HG02798 (cell line): ENCODE results near the gene SULT2B1.
A peak's percentile ranks its signal among the peaks of the same experiment; 100 is the strongest.

Source experiments
- ATAC-seq: cut with Tn5 transposase; IDR thresholded peaks from one replicate; pipeline ENCODE4 v1.9.1; 2021; ENCODE audit warnings: mild to moderate bottlenecking; ENCODE audit not compliant: unreplicated experiment, poor library complexity

SULT2B1 gene

GRCh38 chr19:48616491-48617056, 64.6 kb downstream of the SULT2B1 start:
- no peak for ATAC-seq

GRCh38 chr19:48617146-48617937, 65.4 kb downstream of the SULT2B1 start:
- no peak for ATAC-seq

DNA sequence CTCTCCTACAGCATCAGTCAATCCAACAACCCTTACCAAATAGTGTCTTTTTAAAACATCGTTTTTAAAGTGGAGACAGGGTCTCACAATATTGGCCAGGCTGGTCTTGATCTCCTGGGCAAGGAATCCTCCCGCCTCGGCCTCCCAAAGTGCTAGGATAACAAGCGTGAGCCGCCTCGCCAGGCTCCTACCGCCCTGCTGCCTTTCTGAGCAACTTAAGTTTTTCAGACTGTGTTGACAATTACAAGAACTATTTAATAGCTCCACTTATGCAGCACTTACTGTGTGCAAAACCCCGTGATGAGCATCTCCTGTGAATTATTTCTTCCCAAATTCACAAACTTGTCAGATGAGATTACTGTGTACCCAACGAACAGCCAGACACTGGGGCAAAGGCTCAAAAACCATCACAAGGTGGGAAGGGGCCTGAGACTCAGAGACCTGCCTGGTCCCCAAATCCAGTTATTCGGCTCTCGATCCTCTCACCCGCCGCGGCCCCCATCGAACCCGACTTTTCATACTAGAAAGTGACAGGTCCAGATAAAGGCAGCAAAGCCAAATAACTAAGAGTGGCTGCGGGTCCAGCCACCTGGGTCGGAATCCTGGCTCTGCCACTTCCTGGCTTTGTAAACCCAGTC, 66.4 kb downstream of the SULT2B1 start:
- ATAC-seq = no peak

DNA sequence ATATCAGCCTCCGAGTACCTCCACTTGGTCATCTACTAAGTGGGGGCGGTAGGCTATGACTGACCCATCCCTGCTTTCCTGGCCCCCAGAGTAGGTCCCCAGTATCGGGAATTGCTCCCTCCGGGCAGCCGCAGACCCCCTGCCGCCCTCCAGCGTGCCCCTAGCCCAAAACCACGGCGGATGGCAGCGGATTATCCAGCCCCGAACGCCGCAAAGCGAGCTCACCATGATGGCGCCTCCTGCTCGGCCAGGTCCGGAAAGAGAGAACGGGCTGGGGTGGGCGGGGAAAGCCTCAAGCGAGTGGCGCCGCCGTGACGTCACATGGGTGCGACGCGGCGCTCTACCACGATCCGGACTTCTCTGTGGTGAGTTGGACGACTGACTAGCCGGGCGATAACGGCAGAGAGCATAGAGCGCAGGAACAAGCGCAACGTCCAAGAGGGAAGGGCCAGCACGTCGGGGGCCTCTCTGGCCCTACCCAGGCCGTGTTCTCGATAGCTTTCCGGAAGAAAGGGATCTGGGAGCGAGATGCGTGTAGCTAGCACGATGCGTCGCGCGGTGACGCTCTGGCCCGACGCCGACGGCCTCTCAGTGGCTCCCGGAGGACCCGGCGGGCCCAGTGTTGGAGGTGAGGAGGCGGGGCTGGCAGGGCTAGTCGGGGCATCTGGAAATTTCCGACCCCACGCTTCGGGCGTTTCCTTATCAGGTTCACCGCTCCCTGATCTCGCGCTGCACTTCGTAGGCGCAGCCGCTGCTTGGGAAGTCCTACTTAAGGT, 67.1 kb downstream of the SULT2B1 start, which contains the start of the genes RPL18 and SPHK2:
Gene RPL18, minus strand, starts transcription at position 263 of the 776 bp plus-strand sequence. Its CDS starts 35 bp downstream, at position 228.
Gene SPHK2, plus strand, starts transcription at position 591 of the 776 bp plus-strand sequence. CDS start 1,009 bp downstream, outside the sequence.
- peak; percentile 90 for ATAC-seq

DNA sequence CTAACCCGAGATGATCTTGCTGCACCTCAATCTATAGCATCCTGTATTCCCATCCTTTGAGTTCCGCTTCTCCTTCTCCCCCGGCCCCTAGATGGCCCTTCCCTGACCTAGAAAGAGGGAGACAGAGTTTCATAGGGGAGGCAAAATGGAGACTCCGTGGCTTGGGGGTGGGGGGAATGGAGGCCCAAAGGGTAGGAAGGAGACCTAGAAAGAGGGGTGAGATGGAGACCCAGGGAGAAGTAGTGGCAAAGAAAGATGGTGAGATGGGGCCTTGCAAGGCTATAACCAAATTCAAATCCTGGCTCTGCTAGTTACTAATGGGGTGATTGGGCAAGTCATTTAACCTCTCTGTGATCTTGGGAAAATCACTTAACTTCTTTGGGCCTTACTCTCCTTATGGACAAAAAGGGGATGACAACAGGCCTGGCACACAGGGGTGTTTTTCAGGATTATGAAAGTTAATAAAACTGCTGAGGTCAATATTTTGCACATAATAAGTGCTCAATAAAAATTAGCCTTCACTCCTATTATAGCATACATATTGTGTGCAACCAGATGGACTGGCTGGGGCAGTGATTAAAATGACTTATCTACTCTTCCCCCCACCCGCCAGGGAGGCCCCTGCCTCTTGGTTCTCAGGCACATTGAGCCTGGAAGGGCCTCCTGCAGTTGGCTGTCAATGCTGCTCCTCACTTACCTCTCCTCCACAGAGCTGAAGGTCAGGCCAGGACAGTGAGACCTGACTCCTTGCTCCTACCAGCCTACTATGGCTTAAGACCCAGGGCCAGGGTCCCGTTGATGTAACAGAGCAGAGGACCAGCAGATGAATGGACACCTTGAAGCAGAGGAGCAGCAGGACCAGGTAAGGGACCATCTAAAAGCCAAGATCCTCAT, 68.0 kb downstream of the SULT2B1 start:
- ATAC-seq = no peak

- no peak for ATAC-seq
These were observed 71.6 kb downstream of the SULT2B1 start for GRCh38 chr19:48623556-48624066.

DNA sequence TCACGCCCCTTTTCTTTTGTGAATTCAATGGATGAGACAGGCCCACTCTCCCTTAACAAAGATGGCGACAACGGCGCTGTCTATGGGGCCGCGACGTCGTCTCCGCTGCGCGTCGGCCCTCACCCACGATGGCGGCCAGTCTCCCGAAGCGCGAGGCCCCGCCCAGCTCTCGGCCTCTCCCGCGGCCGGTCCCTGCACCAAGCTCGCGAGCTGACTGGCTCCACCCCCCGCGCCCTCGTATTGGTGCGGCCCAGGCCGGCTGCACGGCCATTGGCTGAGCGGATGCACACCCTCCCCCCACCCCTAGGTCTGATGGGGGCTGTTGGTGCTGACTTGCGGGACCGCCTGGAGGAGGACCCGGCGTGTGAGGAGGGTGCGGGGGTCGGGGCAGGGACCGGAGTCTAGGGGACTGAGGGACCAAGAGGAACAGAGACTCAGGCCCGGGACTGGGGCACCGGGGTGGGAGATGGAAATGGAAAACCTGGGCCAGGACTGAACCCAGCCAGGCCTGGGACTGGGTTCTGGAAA, 72.2 kb downstream of the SULT2B1 start:
- ATAC-seq = peak; percentile 68

- ATAC-seq = no peak
These were observed 73.1 kb downstream of the SULT2B1 start for GRCh38 chr19:48624791-48625723.

DNA sequence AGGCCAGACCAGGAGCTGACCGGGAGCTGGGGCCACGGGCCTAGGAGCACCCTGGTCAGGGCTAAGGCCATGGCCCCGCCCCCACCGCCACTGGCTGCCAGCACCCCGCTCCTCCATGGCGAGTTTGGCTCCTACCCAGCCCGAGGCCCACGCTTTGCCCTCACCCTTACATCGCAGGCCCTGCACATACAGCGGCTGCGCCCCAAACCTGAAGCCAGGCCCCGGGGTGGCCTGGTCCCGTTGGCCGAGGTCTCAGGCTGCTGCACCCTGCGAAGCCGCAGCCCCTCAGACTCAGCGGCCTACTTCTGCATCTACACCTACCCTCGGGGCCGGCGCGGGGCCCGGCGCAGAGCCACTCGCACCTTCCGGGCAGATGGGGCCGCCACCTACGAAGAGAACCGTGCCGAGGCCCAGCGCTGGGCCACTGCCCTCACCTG, 73.9 kb downstream of the SULT2B1 start:
- no peak for ATAC-seq

GRCh38 chr19:48627201-48627864, 75.4 kb downstream of the SULT2B1 start:
- ATAC-seq = no peak

- no peak for ATAC-seq
These were observed 75.9 kb downstream of the SULT2B1 start for GRCh38 chr19:48627865-48628314.

DNA sequence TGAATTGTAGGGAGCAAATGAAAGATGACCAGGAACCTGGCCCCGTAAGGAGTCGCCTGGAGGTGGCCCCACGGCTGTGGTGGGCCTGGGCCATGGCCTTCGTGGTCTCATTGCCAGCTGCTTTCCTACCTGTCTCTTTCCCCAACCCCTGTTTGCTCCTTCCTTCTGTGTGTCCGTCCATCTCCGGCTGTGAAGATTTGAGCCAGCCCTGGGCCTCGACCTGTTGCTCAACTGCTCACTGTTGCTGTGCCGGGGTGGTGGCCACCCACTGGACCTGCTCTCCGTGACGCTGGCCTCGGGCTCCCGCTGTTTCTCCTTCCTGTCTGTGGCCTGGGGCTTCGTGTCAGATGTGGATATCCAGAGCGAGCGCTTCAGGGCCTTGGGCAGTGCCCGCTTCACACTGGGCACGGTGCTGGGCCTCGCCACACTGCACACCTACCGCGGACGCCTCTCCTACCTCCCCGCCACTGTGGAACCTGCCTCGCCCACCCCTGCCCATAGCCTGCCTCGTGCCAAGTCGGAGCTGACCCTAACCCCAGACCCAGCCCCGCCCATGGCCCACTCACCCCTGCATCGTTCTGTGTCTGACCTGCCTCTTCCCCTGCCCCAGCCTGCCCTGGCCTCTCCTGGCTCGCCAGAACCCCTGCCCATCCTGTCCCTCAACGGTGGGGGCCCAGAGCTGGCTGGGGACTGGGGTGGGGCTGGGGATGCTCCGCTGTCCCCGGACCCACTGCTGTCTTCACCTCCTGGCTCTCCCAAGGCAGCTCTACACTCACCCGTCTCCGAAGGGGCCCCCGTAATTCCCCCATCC, 76.7 kb downstream of the SULT2B1 start:
- no peak for ATAC-seq

- ATAC-seq = no peak
These were observed 77.3 kb downstream of the SULT2B1 start for GRCh38 chr19:48629297-48629598.

GRCh38 chr19:48629599-48630295, 77.8 kb downstream of the SULT2B1 start:
- no peak for ATAC-seq

DNA sequence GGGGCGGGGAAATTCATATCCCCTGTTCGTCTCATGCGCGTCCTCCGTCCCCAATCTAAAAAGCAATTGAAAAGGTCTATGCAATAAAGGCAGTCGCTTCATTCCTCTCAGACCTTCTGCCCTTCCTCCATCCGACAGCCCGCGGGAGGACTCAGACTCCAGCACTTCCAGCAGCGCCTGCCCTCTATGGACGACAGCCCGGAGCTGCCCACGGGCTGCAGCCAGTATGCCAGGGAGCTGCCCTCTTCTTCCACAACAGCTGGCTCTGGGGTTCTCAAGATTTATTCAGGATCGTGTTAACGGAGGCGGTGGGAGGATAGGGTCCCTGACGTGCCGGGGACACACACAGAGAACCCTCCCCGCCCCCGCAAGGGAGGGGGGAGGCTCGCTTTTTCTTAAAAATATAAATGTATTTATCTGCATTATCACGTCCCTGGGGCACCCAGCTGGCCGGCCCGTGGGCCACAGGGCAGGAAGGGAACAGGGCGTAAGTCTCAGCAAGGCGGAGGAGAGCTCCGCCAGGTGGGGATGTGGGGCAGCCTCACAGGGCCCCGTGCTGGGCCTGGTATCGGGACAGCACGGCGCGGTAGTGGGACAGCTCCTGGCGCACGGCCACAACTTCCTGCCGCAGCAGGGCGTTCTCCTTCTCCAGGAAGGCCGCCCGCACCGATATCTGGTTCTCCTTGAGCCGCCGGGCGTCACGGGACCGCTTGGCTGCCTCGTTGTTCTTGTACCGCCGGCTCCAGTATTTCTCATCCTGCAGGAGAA, 78.5 kb downstream of the SULT2B1 start:
- ATAC-seq = no peak
